H9 (cell line): Measurements from ENCODE around the gene METTL8. TPM values are rescaled to one million over a fixed set of nuclear protein-coding genes. Genes with fewer than 3 reads are reported as not detected.

ENCODE experiments used
- DNase-seq: peaks from one replicate; pipeline ENCODE4 v3.0.0-alpha.2; 2017
- H2AFZ ChIP-seq: one replicate; pipeline ENCODE4 v1.6.1; 2013; ENCODE audit warnings: mild to moderate bottlenecking, low read length, control low read depth, moderate library complexity
- H2AK5ac ChIP-seq: 2 replicates; pipeline ENCODE4 v1.6.1; 2013; ENCODE audit warnings: low read length, control low read depth, mixed read lengths; ENCODE audit not compliant: insufficient read length
- H2BK120ac ChIP-seq: one replicate; pipeline ENCODE4 v1.6.1; 2013; ENCODE audit warnings: low read depth, mild to moderate bottlenecking, low read length, control low read depth, inconsistent platforms; ENCODE audit not compliant: poor library complexity, severe bottlenecking
- H2BK12ac ChIP-seq: 2 replicates; pipeline ENCODE4 v1.6.1; 2013; ENCODE audit warnings: low read length, control low read depth, mixed read lengths, low read depth; ENCODE audit not compliant: insufficient read length
- H2BK15ac ChIP-seq: 2 replicates; pipeline ENCODE4 v1.6.1; 2013; ENCODE audit warnings: low read depth, low read length, control low read depth
- H2BK20ac ChIP-seq: one replicate; pipeline ENCODE4 v1.6.1; 2013; ENCODE audit warnings: low read depth, mild to moderate bottlenecking, low read length, control low read depth, inconsistent platforms; ENCODE audit not compliant: poor library complexity, severe bottlenecking
- H2BK5ac ChIP-seq: 2 replicates; pipeline ENCODE4 v1.6.1; 2013; ENCODE audit warnings: low read length, control low read depth, mixed read lengths; ENCODE audit not compliant: insufficient read length
- H3K14ac ChIP-seq: 2 replicates; pipeline ENCODE4 v1.6.1; 2013; ENCODE audit warnings: low read length, control low read depth; ENCODE audit not compliant: insufficient read depth
- H3K18ac ChIP-seq: 2 replicates; pipeline ENCODE4 v1.6.1; 2013; ENCODE audit warnings: low read depth, mild to moderate bottlenecking, mixed read lengths, low read length, control low read depth; ENCODE audit not compliant: insufficient read length
- H3K23ac ChIP-seq: 2 replicates; pipeline ENCODE4 v1.6.1; 2013; ENCODE audit warnings: low read length, control low read depth, mixed read lengths, low read depth; ENCODE audit not compliant: insufficient read length
- H3K23me2 ChIP-seq: 2 replicates; pipeline ENCODE4 v1.6.1; 2013; ENCODE audit warnings: low read depth, mild to moderate bottlenecking, mixed read lengths, low read length, control low read depth; ENCODE audit not compliant: insufficient read length, poor library complexity, severe bottlenecking
- H3K27ac ChIP-seq: 2 replicates; pipeline ENCODE4 v1.5.1; 2013; ENCODE audit warnings: low read length, control low read depth, mixed read lengths, low read depth; ENCODE audit not compliant: insufficient read length
- H3K27me3 ChIP-seq: 2 replicates; pipeline ENCODE4 v1.6.1; 2013; ENCODE audit warnings: low read length, control low read depth, inconsistent platforms; ENCODE audit not compliant: insufficient read depth
- H3K4ac ChIP-seq: 2 replicates; pipeline ENCODE4 v1.6.1; 2013; ENCODE audit warnings: low read depth, mild to moderate bottlenecking, control low read depth, inconsistent platforms, low read length, moderate library complexity
- H3K4me1 ChIP-seq: 2 replicates; pipeline ENCODE4 v1.6.1; 2013; ENCODE audit warnings: low read length, control low read depth, inconsistent platforms; ENCODE audit not compliant: insufficient read depth
- H3K4me2 ChIP-seq: 2 replicates; pipeline ENCODE4 v1.6.1; 2013; ENCODE audit warnings: low read length, control low read depth, mixed read lengths; ENCODE audit not compliant: insufficient read length, insufficient read depth
- H3K56ac ChIP-seq: 2 replicates; pipeline ENCODE4 v1.6.1; 2013; ENCODE audit warnings: low read depth, mild to moderate bottlenecking, mixed read lengths, low read length, control low read depth; ENCODE audit not compliant: insufficient read length
- H3K79me1 ChIP-seq: 2 replicates; pipeline ENCODE4 v1.6.1; 2013; ENCODE audit warnings: low read depth, mild to moderate bottlenecking, moderate library complexity, low read length, control low read depth, inconsistent platforms; ENCODE audit not compliant: insufficient read depth, poor library complexity, severe bottlenecking
- H3K79me2 ChIP-seq: 2 replicates; pipeline ENCODE4 v1.6.1; 2013; ENCODE audit warnings: low read length, control low read depth, inconsistent platforms; ENCODE audit not compliant: insufficient read depth
- H3K9ac ChIP-seq: 2 replicates; pipeline ENCODE4 v1.6.1; 2013; ENCODE audit warnings: low read length, control low read depth, mixed read lengths; ENCODE audit not compliant: insufficient read length; ENCODE audit errors: extremely low read depth
- H3K9me3 ChIP-seq: one replicate; pipeline ENCODE4 v1.6.1; 2013; ENCODE audit warnings: low read depth, low read length, inconsistent platforms; ENCODE audit not compliant: control insufficient read depth
- H3T11ph ChIP-seq: one replicate; pipeline ENCODE4 v1.6.1; 2013; ENCODE audit warnings: mild to moderate bottlenecking, low read length, control low read depth, inconsistent platforms
- H4K20me1 ChIP-seq: one replicate; pipeline ENCODE4 v1.6.1; 2013; ENCODE audit not compliant: control insufficient read depth, insufficient read length, insufficient read depth
- H4K5ac ChIP-seq: 2 replicates; pipeline ENCODE4 v1.6.1; 2013; ENCODE audit warnings: low read depth, mild to moderate bottlenecking, mixed read lengths, low read length, control low read depth; ENCODE audit not compliant: insufficient read length
- H4K8ac ChIP-seq: replicated peaks from 2 replicates; pipeline ENCODE4 v1.6.1; 2013; ENCODE audit warnings: low read length, control low read depth, mixed read lengths, low read depth; ENCODE audit not compliant: insufficient read length
- H4K91ac ChIP-seq: 2 replicates; pipeline ENCODE4 v1.6.1; 2013; ENCODE audit warnings: low read depth, mild to moderate bottlenecking, moderate library complexity, mixed read lengths, low read length, control low read depth; ENCODE audit not compliant: insufficient read length
- H3K27ac Mint-ChIP-seq, 3 experiments: 2 replicates in 2 of 3; 3 replicates in 1 of 3; pipeline ENCODE4 v1.8.0; 2020 to 2021; ENCODE audit warnings: mixed read lengths in 3 of 3, mild to moderate bottlenecking in 1 of 3, moderate library complexity in 1 of 3
- H3K27me3 Mint-ChIP-seq: 2 replicates; pipeline ENCODE4 v1.8.0; 2021; ENCODE audit warnings: low read depth, mild to moderate bottlenecking, moderate library complexity, mixed read lengths
- H3K36me3 Mint-ChIP-seq, 3 experiments: 2 replicates in 2 of 3; 3 replicates in 1 of 3; pipeline ENCODE4 v1.8.0; 2020 to 2021; ENCODE audit warnings: low read depth in 3 of 3, mixed read lengths in 3 of 3; ENCODE audit not compliant: insufficient read depth in 1 of 3
- H3K4me1 Mint-ChIP-seq, 2 experiments: 2 replicates each; pipeline ENCODE4 v1.8.0; 2020; ENCODE audit warnings: mixed read lengths in 2 of 2
- H3K4me3 Mint-ChIP-seq, 2 experiments: 2 replicates in 1 of 2; 3 replicates in 1 of 2; pipeline ENCODE4 v1.8.0; 2020 to 2021; ENCODE audit warnings: mild to moderate bottlenecking in 2 of 2, mixed read lengths in 2 of 2, moderate library complexity in 1 of 2
- H3K9me3 Mint-ChIP-seq, 2 experiments: 2 replicates in 1 of 2; 3 replicates in 1 of 2; pipeline ENCODE4 v1.8.0; 2020; ENCODE audit warnings: mild to moderate bottlenecking in 2 of 2, mixed read lengths in 2 of 2, moderate library complexity in 1 of 2
- CTCF ChIP-seq: fragments of 200-600 bp; sonication (generic); conservative IDR thresholded peaks from 3 replicates; pipeline ENCODE4 v1.8.0; 2021; ENCODE audit warnings: antibody characterized with exemption, mild to moderate bottlenecking
- WGBS: extraction: QIAGEN DNeasy Blood & Tissue Kit; methylation state at CpG from one replicate; pipeline ENCODE4 v1.1.7; 2013; ENCODE audit warnings: missing lambda C conversion rate, low lambda C conversion rate, mixed read lengths; ENCODE audit not compliant: insufficient read length; ENCODE audit errors: extremely low coverage; 5-methylcytosine and 5-hydroxymethylcytosine counted together
- total RNA-seq: library from RNA; stranded (reverse); gene quantifications from 2 replicates; pipeline ENCODE4 v1.2.1, GENCODE V29; 2021

Gene METTL8
- total RNA-seq, 1 experiment from 2014 or later: 40.9 TPM

GRCh38 chr2:171387052-171387451, 46.7 kb downstream of the METTL8 start:
- Histone ChIP-seq H3K4ac (no peak overlapping the region), H3K4me2 (peak overlapping the region; percentile 19), H2BK120ac (no peak overlapping the region), H4K8ac (no peak overlapping the region), H2BK5ac (no peak overlapping the region), H3K27ac (no peak overlapping the region), H2AFZ (no peak overlapping the region), H3K79me2 (no peaks in the 10 kb centered on the region; the same call in 1 of the 2 replicates), H2BK20ac (no peak overlapping the region), H4K91ac (no peak overlapping the region), H3K4me1 (peaks cover 9% of the 10 kb centered on the region; the same call in 1 of the 2 replicates), H3K9me3 (no peaks in the 10 kb centered on the region), H3K23me2 (no peaks in the 10 kb centered on the region), H2AK5ac (no peak overlapping the region), H4K20me1 (no peaks in the 10 kb centered on the region), H4K5ac (no peak overlapping the region), H3K23ac (no peak overlapping the region), H3T11ph (no peak overlapping the region), H3K18ac (no peak overlapping the region), H3K79me1 (no peaks in the 10 kb centered on the region), H3K9ac (no peak overlapping the region), H3K56ac (no peak overlapping the region), H2BK12ac (no peak overlapping the region), H3K27me3 (no peaks in the 10 kb centered on the region), H2BK15ac (no peak overlapping the region), H3K14ac (no peak overlapping the region)
- peaks cover 5 to 6% of the 10 kb centered on the region in 2 experiments for H3K9me3 Mint-ChIP-seq
- DNase-seq: no peak
- H3K4me1 Mint-ChIP-seq: peaks cover 41 to 43% of the 10 kb centered on the region in 2 experiments
- TF ChIP-seq CTCF: 0 out of 3 replicates have a peak, but pooled peaks have one; percentile 3
- no peaks in the 10 kb centered on the region for H3K27me3 Mint-ChIP-seq
- peaks cover 10 to 16% (median 11%) of the 10 kb centered on the region in 3 experiments for H3K36me3 Mint-ChIP-seq
- peak overlapping the region; percentile 74 to 96 (median 88); a peak in 6 of 7 replicates for H3K27ac Mint-ChIP-seq
- peak overlapping the region; percentile 47; a peak in 3 of 5 replicates for H3K4me3 Mint-ChIP-seq
- WGBS: no CpG with 5 or more reads among the region's 7 CpGs
